Measurements from ENCODE around the gene MSL2. TPM values are rescaled to one million over a fixed set of nuclear protein-coding genes. Genes with fewer than 3 reads are reported as not detected.

MSL2 gene
- total RNA-seq, 1 donor from 2014 or later, result 19.0 TPM

DNA sequence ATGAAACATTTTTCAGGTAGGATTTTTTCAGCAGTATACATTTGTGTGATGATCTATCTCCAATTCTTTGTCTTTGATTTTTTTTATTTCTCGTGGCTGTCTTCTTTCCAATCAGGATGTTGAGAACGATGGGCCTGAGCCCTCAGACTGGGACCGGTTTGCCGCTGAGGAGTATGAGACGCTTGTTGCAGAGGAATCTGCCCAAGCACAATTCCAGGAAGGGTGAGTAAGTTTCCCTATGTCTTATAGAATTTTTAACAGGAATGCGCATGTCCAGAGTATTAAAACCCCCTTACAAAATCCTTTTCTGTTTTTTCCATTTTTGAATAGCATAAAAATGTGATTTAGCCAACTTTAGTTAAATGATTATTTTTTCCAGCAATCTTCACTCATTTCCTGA is 90.0 kb downstream of the MSL2 start:
- Histone ChIP-seq H3K4me1 (no peaks in the 10 kb centered on the region), H3K27ac (replicated peaks) (no peak overlapping the region), H3K36me3 (peaks cover 68% of the 10 kb centered on the region), H3K9me3 (replicated peaks) (no peaks in the 10 kb centered on the region), H3K27me3 (ENCODE audit: low read depth) (no peaks in the 10 kb centered on the region), H3K4me3 (no peak overlapping the region)
- no peak for DNase-seq
- intact Hi-C loops (cut with micrococcal nuclease), result no loop called here
- TF ChIP-seq, protein P1, sequence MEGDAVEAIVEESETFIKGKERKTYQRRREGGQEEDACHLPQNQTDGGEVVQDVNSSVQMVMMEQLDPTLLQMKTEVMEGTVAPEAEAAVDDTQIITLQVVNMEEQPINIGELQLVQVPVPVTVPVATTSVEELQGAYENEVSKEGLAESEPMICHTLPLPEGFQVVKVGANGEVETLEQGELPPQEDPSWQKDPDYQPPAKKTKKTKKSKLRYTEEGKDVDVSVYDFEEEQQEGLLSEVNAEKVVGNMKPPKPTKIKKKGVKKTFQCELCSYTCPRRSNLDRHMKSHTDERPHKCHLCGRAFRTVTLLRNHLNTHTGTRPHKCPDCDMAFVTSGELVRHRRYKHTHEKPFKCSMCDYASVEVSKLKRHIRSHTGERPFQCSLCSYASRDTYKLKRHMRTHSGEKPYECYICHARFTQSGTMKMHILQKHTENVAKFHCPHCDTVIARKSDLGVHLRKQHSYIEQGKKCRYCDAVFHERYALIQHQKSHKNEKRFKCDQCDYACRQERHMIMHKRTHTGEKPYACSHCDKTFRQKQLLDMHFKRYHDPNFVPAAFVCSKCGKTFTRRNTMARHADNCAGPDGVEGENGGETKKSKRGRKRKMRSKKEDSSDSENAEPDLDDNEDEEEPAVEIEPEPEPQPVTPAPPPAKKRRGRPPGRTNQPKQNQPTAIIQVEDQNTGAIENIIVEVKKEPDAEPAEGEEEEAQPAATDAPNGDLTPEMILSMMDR (IDR thresholded peaks at IDR 0.05; ENCODE audit: borderline replicate concordance), result no peak

GRCh38 chr3:136105044-136105443 is 91.1 kb downstream of the MSL2 start:
- TF ChIP-seq, protein P1 (IDR thresholded peaks at IDR 0.05; ENCODE audit: borderline replicate concordance), result no peak
- no peak overlapping the region for H3K4me3 ChIP-seq
- no peaks in the 10 kb centered on the region for H3K9me3 ChIP-seq (replicated peaks)
- no peaks in the 10 kb centered on the region for H3K4me1 ChIP-seq
- no peaks in the 10 kb centered on the region for H3K27me3 ChIP-seq (ENCODE audit: low read depth)
- no peak overlapping the region for H3K27ac ChIP-seq (replicated peaks)
- H3K36me3 ChIP-seq, result peaks cover 61% of the 10 kb centered on the region
- DNase-seq, result no peak
- intact Hi-C loops (cut with micrococcal nuclease), result no loop called here

Other genes with a start within 250 kb of the MSL2 start
- gene PPP2R3A, start 230.6 kb downstream of the MSL2 start, total RNA-seq, result 94.9 TPM
- 106 TPM for gene PCCB, start 54.0 kb upstream of the MSL2 start, total RNA-seq